CD4-positive, alpha-beta T cell (primary cell): ENCODE measurements around the gene MTMR12. TPM values are rescaled to one million over a fixed set of nuclear protein-coding genes. Genes with fewer than 3 reads are reported as not detected.

Source experiments
- ATAC-seq: fragments of 200-7000 bp; cut with Tn5 transposase; one replicate; pipeline ENCODE4 v1.10.0; 2022; ENCODE audit warnings: mild to moderate bottlenecking; ENCODE audit not compliant: poor library complexity
- CTCF ChIA-PET: fragments of 350-600 bp; sonication (Branson Sonifier 250); formaldehyde crosslinking; loops from one replicate; lab custom pipeline; 2021; ENCODE audit warnings: antibody characterized with exemption, inconsistent platforms; lab: Charles Lee
- POLR2A ChIA-PET: fragments of 350-600 bp; sonication (Branson Sonifier 250); formaldehyde crosslinking; loops from one replicate; lab custom pipeline; 2021; ENCODE audit warnings: antibody characterized with exemption, inconsistent platforms; lab: Charles Lee
- DNase-seq, 14 experiments: peaks; one replicate each; pipeline ENCODE4 v3.0.0-alpha.2; 2013 to 2020; ENCODE audit warnings: mixed read lengths in 2 of 14
- H3K27ac ChIP-seq, 2 donors: one replicate each; pipeline versions ENCODE4 v1.5.1 to v1.7.0; 2013; ENCODE audit warnings: low read length in 2 of 2, low read depth in 1 of 2, mild to moderate bottlenecking in 1 of 2
- H3K27me3 ChIP-seq, 2 experiments: 1 replicate in 1 of 2; 2 replicates in 1 of 2; pipeline versions ENCODE4 v1.6.1 to v1.7.0; 2013; ENCODE audit warnings: low read length in 2 of 2, control low read depth in 1 of 2, mild to moderate bottlenecking in 1 of 2, moderate library complexity in 1 of 2; ENCODE audit not compliant: insufficient read depth in 2 of 2, control insufficient read depth in 1 of 2
- H3K36me3 ChIP-seq: one replicate; pipeline ENCODE4 v1.6.1; 2013; ENCODE audit warnings: low read length, control low read depth; ENCODE audit not compliant: insufficient read depth
- H3K4me1 ChIP-seq: one replicate; pipeline ENCODE4 v1.6.1; 2013; ENCODE audit warnings: low read length, control low read depth; ENCODE audit not compliant: insufficient read depth
- H3K4me3 ChIP-seq: one replicate; pipeline ENCODE4 v1.5.1; 2013; ENCODE audit warnings: mild to moderate bottlenecking, low read length, moderate library complexity
- H3K9me3 ChIP-seq, 2 experiments: 1 replicate in 1 of 2; 2 replicates in 1 of 2; pipeline versions ENCODE4 v1.6.1 to v1.7.0; 2013; ENCODE audit warnings: low read length in 2 of 2, mild to moderate bottlenecking in 2 of 2, control low read depth in 1 of 2, moderate library complexity in 1 of 2; ENCODE audit not compliant: control insufficient read depth in 1 of 2, insufficient read depth in 1 of 2
- H3K27ac Mint-ChIP-seq: one replicate; pipeline ENCODE4 v1.8.0; 2020; ENCODE audit warnings: mixed read lengths
- H3K27me3 Mint-ChIP-seq: one replicate; pipeline ENCODE4 v1.8.0; 2021; ENCODE audit warnings: mixed read lengths
- H3K36me3 Mint-ChIP-seq: one replicate; pipeline ENCODE4 v1.8.0; 2021; ENCODE audit warnings: low read depth, mixed read lengths
- H3K4me1 Mint-ChIP-seq: one replicate; pipeline ENCODE4 v1.8.0; 2021; ENCODE audit warnings: low read depth, mixed read lengths
- H3K4me3 Mint-ChIP-seq: one replicate; pipeline ENCODE4 v1.8.0; 2020; ENCODE audit warnings: mild to moderate bottlenecking, mixed read lengths
- H3K9me3 Mint-ChIP-seq: one replicate; pipeline ENCODE4 v1.8.0; 2020; ENCODE audit warnings: mixed read lengths
- CTCF ChIP-seq: fragments of 200-600 bp; IDR thresholded peaks from one replicate; pipeline ENCODE4 v1.8.0; 2022; ENCODE audit warnings: antibody characterized with exemption, mild to moderate bottlenecking
- intact Hi-C, 2 experiments: fragments of 100-400 bp; cut with DNase I in 1 of 2; cut with micrococcal nuclease in 1 of 2; formaldehyde crosslinking; loops; one replicate each; pipeline versions ENCODE4 v1.15.1 to v1.9.0; 2023 to 2025; cut with DNase I, micrococcal nuclease
- total RNA-seq, 174 experiments: library from RNA in 2 of 174; stranded (reverse) in 2 of 174; gene quantifications; one replicate each; pipeline ENCODE4 v1.2.3 and lab custom pipeline; 2021 to 2026

MTMR12 gene
- total RNA-seq, 2 experiments from 2014 or later = 15.9 to 18.3 TPM

- Histone ChIP-seq H3K4me1 (no peaks in the 10 kb centered on the region), H3K27me3 (no peaks in the 10 kb centered on the region), H3K4me3 (no peak overlapping the region), H3K9me3 (no peaks in the 10 kb centered on the region), H3K27ac (no peak overlapping the region), H3K36me3 (peaks cover 54% of the 10 kb centered on the region)
- no peak for ATAC-seq
- peaks cover 93% of the 10 kb centered on the region for H3K36me3 Mint-ChIP-seq
- intact Hi-C loops = no loop called here
- no peak overlapping the region for H3K4me3 Mint-ChIP-seq
- H3K27me3 Mint-ChIP-seq = no peaks in the 10 kb centered on the region
- CTCF ChIA-PET = no interaction called here
- POLR2A ChIA-PET = no interaction called here
- TF ChIP-seq CTCF = no peak
- no peak overlapping the region for H3K27ac Mint-ChIP-seq
- no peaks in the 10 kb centered on the region for H3K4me1 Mint-ChIP-seq
- no peak for DNase-seq
- H3K9me3 Mint-ChIP-seq = no peaks in the 10 kb centered on the region
These were observed 53.7 kb downstream of the MTMR12 start for GRCh38 chr5:32259033-32259432.

DNA sequence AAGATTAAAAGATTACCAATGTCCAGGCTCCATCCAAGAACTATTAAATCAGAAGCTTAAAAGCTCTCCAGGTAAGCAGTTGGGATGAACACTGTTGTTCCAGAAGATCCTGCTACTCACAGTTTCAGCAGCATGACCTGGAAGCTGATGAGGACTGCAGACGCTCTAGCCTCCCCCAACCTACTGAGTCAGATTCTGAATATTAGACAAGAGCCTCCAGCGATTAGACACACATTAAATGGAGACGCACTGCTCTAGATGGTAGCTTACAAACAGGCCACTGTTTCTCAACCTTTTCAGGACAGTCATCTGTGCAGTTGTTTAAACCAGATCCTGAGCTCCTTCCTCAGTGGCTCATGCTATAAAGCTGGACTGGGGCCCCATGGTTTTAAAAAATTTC is 54.3 kb downstream of the MTMR12 start:
- no peak overlapping the region for H3K27ac Mint-ChIP-seq

DNA sequence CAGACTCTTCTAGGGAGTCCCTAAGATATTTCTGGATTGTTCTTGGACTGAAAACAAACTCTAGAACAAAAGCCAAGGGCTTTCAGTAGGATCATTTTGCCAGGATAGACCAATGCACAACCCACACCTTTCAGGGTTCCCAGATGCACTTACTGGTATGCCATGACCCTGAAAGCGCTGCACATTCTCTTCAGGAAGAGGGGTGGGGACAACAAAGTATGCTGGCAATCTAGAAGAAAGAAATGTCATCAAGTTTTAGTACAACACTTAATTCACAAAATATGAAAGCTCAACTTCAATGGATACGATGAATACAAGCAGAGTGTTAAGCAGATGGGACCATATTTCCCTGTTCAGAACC is 57.2 kb downstream of the MTMR12 start:
- DNase-seq (no peak), ATAC-seq (no peak)
- no peaks in the 10 kb centered on the region for H3K4me1 ChIP-seq
- Mint-ChIP-seq H3K9me3 (no peaks in the 10 kb centered on the region), H3K27ac (no peak overlapping the region), H3K4me1 (no peaks in the 10 kb centered on the region), H3K27me3 (no peaks in the 10 kb centered on the region), H3K36me3 (peaks cover 93% of the 10 kb centered on the region), H3K4me3 (no peak overlapping the region)
- no peaks in the 10 kb centered on the region for H3K9me3 ChIP-seq
- H3K27ac ChIP-seq = no peak overlapping the region
- CTCF ChIA-PET = no interaction called here
- H3K36me3 ChIP-seq = peaks cover 67% of the 10 kb centered on the region
- POLR2A ChIA-PET = no interaction called here
- TF ChIP-seq CTCF = no peak
- H3K27me3 ChIP-seq = no peaks in the 10 kb centered on the region
- H3K4me3 ChIP-seq = no peak overlapping the region
- intact Hi-C loops = no loop called here

More for the DNA sequence above, 54.3 kb downstream of the MTMR12 start:
- H3K4me3 ChIP-seq = no peak overlapping the region
- DNase-seq (no peak), ATAC-seq (no peak)
- no peak overlapping the region for H3K4me3 Mint-ChIP-seq
- H3K27ac ChIP-seq = no peak overlapping the region
- H3K27me3 ChIP-seq = no peaks in the 10 kb centered on the region
- peaks cover 57% of the 10 kb centered on the region for H3K36me3 ChIP-seq
- CTCF ChIA-PET = no interaction called here
- H3K4me1 Mint-ChIP-seq = no peaks in the 10 kb centered on the region
- H3K27me3 Mint-ChIP-seq = no peaks in the 10 kb centered on the region
- H3K4me1 ChIP-seq = no peaks in the 10 kb centered on the region
- H3K9me3 Mint-ChIP-seq = no peaks in the 10 kb centered on the region
- no peak for TF ChIP-seq CTCF
- H3K9me3 ChIP-seq = no peaks in the 10 kb centered on the region
- intact Hi-C loops = no loop called here
- POLR2A ChIA-PET = no interaction called here
- peaks cover 93% of the 10 kb centered on the region for H3K36me3 Mint-ChIP-seq
